Measurements from ENCODE around the gene ARMH3.

Gene ARMH3

GRCh38 chr10:101894266-101894665 is 161.7 kb downstream of the ARMH3 start:
- Mint-ChIP-seq H3K9me3 (no peaks in the 10 kb centered on the region), H3K4me3 (no peak overlapping the region), H3K4me1 (ENCODE audit: low read depth) (peaks cover 29% of the 10 kb centered on the region), H3K36me3 (ENCODE audit: low read depth) (no peaks in the 10 kb centered on the region), H3K27ac (no peak overlapping the region), H3K27me3 (no peaks in the 10 kb centered on the region)
- DNase-seq: no peak

- Mint-ChIP-seq H3K27ac (no peak overlapping the region), H3K9me3 (no peaks in the 10 kb centered on the region), H3K36me3 (ENCODE audit: low read depth) (peaks cover 5% of the 10 kb centered on the region), H3K27me3 (no peaks in the 10 kb centered on the region), H3K4me3 (no peak overlapping the region), H3K4me1 (ENCODE audit: low read depth) (peaks cover 30% of the 10 kb centered on the region)
- no peak for DNase-seq
Observed at GRCh38 chr10:101893510-101894120, 162.4 kb downstream of the ARMH3 start.

GRCh38 chr10:101892782-101893391 is 163.1 kb downstream of the ARMH3 start:
- Mint-ChIP-seq H3K36me3 (ENCODE audit: low read depth) (peaks cover 10% of the 10 kb centered on the region), H3K9me3 (no peaks in the 10 kb centered on the region), H3K4me3 (no peak overlapping the region), H3K4me1 (ENCODE audit: low read depth) (peaks cover 30% of the 10 kb centered on the region), H3K27me3 (no peaks in the 10 kb centered on the region), H3K27ac (no peak overlapping the region)
- no peak for DNase-seq

- Mint-ChIP-seq H3K36me3 (ENCODE audit: low read depth) (peaks cover 26% of the 10 kb centered on the region), H3K4me3 (no peak overlapping the region), H3K4me1 (ENCODE audit: low read depth) (peaks cover 9% of the 10 kb centered on the region), H3K27me3 (no peaks in the 10 kb centered on the region), H3K9me3 (no peaks in the 10 kb centered on the region), H3K27ac (no peak overlapping the region)
- DNase-seq: peak; percentile 74
Observed at GRCh38 chr10:101889256-101890210, 166.4 kb downstream of the ARMH3 start.

GRCh38 chr10:101888251-101888949 is 167.6 kb downstream of the ARMH3 start:
- peaks cover 28% of the 10 kb centered on the region for H3K36me3 Mint-ChIP-seq (ENCODE audit: low read depth)
- no peak overlapping the region for H3K27ac Mint-ChIP-seq
- H3K4me1 Mint-ChIP-seq (ENCODE audit: low read depth): peaks cover 9% of the 10 kb centered on the region
- H3K9me3 Mint-ChIP-seq: no peaks in the 10 kb centered on the region
- no peak for DNase-seq
- H3K27me3 Mint-ChIP-seq: no peaks in the 10 kb centered on the region
- no peak overlapping the region for H3K4me3 Mint-ChIP-seq

- DNase-seq: no peak
- Mint-ChIP-seq H3K27me3 (no peaks in the 10 kb centered on the region), H3K27ac (no peak overlapping the region), H3K9me3 (no peaks in the 10 kb centered on the region), H3K36me3 (ENCODE audit: low read depth) (peaks cover 28% of the 10 kb centered on the region), H3K4me3 (no peak overlapping the region), H3K4me1 (ENCODE audit: low read depth) (peaks cover 7% of the 10 kb centered on the region)
Observed at GRCh38 chr10:101887775-101888174, 168.2 kb downstream of the ARMH3 start.

- Mint-ChIP-seq H3K4me3 (no peak overlapping the region), H3K27me3 (no peaks in the 10 kb centered on the region), H3K27ac (no peak overlapping the region), H3K9me3 (no peaks in the 10 kb centered on the region), H3K36me3 (ENCODE audit: low read depth) (peaks cover 30% of the 10 kb centered on the region), H3K4me1 (ENCODE audit: low read depth) (peaks cover 7% of the 10 kb centered on the region)
- DNase-seq: no peak
Observed at GRCh38 chr10:101886521-101887312, 169.3 kb downstream of the ARMH3 start.

GRCh38 chr10:101881036-101881774 is 174.8 kb downstream of the ARMH3 start:
- Mint-ChIP-seq H3K4me3 (no peak overlapping the region), H3K9me3 (no peaks in the 10 kb centered on the region), H3K27me3 (no peaks in the 10 kb centered on the region), H3K27ac (no peak overlapping the region), H3K4me1 (ENCODE audit: low read depth) (peaks cover 4% of the 10 kb centered on the region), H3K36me3 (ENCODE audit: low read depth) (peaks cover 25% of the 10 kb centered on the region)
- DNase-seq: no peak

- Mint-ChIP-seq H3K27me3 (no peaks in the 10 kb centered on the region), H3K4me1 (ENCODE audit: low read depth) (peaks cover 10% of the 10 kb centered on the region), H3K4me3 (no peak overlapping the region)
Observed at GRCh38 chr10:101880232-101880573, 175.8 kb downstream of the ARMH3 start.

GRCh38 chr10:101879456-101880231 is 176.3 kb downstream of the ARMH3 start:
- Mint-ChIP-seq H3K9me3 (no peaks in the 10 kb centered on the region), H3K27me3 (no peaks in the 10 kb centered on the region), H3K27ac (no peak overlapping the region), H3K36me3 (ENCODE audit: low read depth) (peaks cover 21% of the 10 kb centered on the region), H3K4me1 (ENCODE audit: low read depth) (peaks cover 12% of the 10 kb centered on the region), H3K4me3 (no peak overlapping the region)
- DNase-seq: no peak

More at GRCh38 chr10:101880232-101880573, 175.8 kb downstream of the ARMH3 start:
- no peak overlapping the region for H3K27ac Mint-ChIP-seq
- no peak for DNase-seq
- peaks cover 21% of the 10 kb centered on the region for H3K36me3 Mint-ChIP-seq (ENCODE audit: low read depth)
- H3K9me3 Mint-ChIP-seq: no peaks in the 10 kb centered on the region

GRCh38 chr10:101878869-101879268 is 177.1 kb downstream of the ARMH3 start:
- no peak overlapping the region for H3K27ac Mint-ChIP-seq
- H3K4me3 Mint-ChIP-seq: no peak overlapping the region

GRCh38 chr10:101875068-101875688 is 180.8 kb downstream of the ARMH3 start:
- H3K9me3 Mint-ChIP-seq: no peaks in the 10 kb centered on the region
- no peaks in the 10 kb centered on the region for H3K27me3 Mint-ChIP-seq
- no peak for DNase-seq
- H3K36me3 Mint-ChIP-seq (ENCODE audit: low read depth): peaks cover 19% of the 10 kb centered on the region
- no peak overlapping the region for H3K4me3 Mint-ChIP-seq
- peaks cover 12% of the 10 kb centered on the region for H3K4me1 Mint-ChIP-seq (ENCODE audit: low read depth)
- no peak overlapping the region for H3K27ac Mint-ChIP-seq

More at GRCh38 chr10:101878869-101879268, 177.1 kb downstream of the ARMH3 start:
- H3K36me3 Mint-ChIP-seq (ENCODE audit: low read depth): peaks cover 18% of the 10 kb centered on the region
- peaks cover 12% of the 10 kb centered on the region for H3K4me1 Mint-ChIP-seq (ENCODE audit: low read depth)
- no peaks in the 10 kb centered on the region for H3K9me3 Mint-ChIP-seq
- no peaks in the 10 kb centered on the region for H3K27me3 Mint-ChIP-seq
- no peak for DNase-seq
